ENCODE data around the gene RPUSD4.

The RPUSD4 gene

GRCh38 chr11:126181939-126182730 lies 29.3 kb downstream of the RPUSD4 start:
- DNase-seq: no peak

- no peak for DNase-seq
Observed at GRCh38 chr11:126176853-126177470, 34.5 kb downstream of the RPUSD4 start.

DNA sequence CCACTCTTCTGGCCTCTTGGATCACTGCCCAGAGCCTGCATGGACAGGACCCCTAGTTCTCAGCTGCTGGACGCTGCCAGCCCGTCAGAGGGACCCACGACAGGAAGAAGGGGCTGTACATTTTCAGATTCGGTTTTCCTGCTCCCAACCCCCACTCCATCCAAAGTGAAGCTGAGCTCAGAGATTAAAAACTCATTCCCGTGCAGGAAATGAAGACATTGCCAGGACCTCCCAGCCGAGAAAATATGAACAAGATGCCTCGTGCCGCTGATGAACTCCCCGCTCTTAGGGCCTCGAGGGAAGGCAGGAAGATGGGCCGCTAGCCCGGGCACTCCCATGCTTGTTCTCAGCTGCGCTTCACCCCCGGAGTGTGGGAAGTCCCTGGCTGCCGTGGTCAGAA lies 36.1 kb downstream of the RPUSD4 start:
- no peak for DNase-seq

DNA sequence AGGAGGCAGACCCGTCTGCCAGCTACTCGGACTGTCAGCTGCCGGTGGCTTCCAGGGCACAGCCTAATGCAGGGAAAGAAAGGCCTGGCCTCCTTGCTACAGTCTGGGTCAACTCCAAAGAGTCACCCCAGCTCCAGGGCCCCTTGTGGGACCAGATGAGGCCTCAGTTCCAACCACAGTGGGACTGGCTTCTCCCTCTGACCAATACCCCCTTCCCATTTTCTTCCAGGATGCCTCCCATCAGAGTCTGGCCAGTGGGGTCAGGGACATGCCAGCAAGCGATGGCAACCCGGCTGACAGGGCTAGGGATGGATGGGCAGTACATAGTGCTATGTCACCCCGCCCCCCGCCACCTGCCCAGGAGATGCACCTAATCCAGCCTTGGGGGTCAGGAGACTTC lies 36.6 kb downstream of the RPUSD4 start:
- DNase-seq: no peak

- DNase-seq: no peak
Observed at GRCh38 chr11:126173257-126173656, 38.2 kb downstream of the RPUSD4 start.

DNA sequence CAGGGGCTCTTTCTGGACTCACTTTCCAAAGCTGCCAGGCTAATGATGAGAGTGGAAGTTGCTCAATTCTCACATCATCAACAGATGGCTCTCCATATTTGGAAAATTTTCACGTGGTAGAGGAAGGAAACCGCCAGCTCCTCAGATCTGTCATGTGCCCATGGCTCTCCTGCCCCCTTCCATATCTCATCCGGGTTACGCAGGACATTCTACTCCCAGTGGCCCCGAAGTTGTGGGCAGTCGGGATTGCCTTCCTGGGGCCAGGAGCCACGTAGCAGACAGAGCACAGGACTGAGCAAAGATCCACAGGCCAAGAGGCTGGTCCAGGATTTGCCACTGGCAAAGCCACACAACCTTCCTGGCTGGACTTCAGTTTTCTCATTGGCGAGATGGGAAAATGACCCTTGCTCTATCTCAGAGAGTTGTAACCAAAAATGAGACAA lies 38.8 kb downstream of the RPUSD4 start:
- DNase-seq: no peak

DNA sequence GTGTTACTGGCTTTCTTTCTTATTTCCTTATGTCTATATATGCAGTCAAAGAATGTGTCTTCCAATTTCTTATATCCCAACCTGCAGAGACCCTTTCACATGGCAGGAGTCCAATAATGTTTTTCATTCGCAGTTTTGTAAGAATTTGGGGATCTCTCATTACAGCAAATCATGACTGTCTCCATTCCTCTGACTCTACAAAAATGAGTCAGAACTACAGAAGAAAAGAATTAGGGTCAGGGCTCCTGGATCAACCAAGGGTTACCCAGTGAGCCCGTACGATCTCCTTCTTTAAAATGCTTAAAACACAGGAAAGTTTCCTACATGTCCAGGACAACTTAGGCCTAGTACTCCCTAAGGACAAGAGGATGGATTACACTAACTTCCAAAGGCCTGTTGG lies 42.2 kb downstream of the RPUSD4 start:
- no peak for DNase-seq

DNA sequence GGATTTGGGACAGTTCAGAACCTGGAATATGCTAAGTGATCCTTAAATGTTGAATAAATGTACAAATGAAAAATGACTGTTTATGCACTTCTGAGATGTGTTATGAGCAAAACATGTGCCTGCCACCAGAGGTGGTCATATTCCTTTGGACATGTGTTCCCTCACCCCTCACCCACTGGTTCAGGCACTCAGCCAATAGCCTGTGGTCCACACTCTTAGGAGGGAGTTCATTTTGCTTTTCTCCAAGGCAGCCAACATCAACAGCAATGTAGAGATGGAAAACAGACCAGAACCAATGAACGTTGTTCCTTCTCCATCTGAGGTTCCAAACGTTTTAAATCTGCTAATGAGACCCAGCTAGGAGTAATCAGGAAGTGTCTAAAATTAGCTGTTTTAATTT lies 44.0 kb downstream of the RPUSD4 start:
- DNase-seq: no peak

DNA sequence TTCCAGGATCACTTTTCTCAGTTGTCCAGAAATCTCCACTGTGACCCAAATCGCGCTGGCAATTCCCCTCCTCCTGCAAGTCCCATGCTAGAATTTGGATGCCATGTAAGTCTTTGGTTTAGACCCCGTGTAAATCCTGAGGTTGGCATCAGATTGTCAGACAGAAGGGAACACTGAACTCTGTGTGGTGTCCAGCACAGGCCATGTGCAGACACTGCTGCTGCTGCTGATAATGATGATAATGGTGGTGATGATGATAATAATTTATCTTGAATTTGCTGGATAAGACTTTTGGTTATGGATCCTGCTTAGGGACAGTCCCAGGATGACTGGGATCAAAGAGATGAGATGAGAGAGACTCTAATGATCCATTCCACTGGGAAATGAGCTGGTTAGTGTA lies 45.0 kb downstream of the RPUSD4 start:
- no peak for DNase-seq

GRCh38 chr11:126165757-126166156 lies 45.7 kb downstream of the RPUSD4 start:
- DNase-seq: no peak

GRCh38 chr11:126165311-126165720 lies 46.1 kb downstream of the RPUSD4 start:
- no peak for DNase-seq

- DNase-seq: no peak
Observed at GRCh38 chr11:126164781-126165180, 46.7 kb downstream of the RPUSD4 start.

DNA sequence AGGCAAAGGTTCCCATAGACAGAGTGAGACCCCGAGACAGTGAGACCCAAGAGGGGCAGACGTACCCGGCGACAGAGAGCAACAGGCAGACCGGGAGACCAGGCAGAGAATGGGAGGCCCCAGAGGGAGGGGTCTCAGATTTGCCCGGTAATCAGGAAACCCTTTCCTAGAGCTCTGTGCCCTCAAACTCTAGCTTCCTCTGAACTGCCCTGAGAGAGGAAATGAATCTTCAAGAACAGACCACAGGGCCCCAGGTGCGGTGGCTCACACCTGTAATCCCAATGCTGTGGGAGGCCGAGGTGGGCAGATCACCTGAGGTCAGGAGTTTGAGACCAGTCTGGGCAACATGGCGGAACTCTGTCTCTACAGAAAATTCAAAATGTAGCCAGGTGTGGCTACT lies 47.7 kb downstream of the RPUSD4 start:
- DNase-seq: no peak

- DNase-seq: no peak
Observed at GRCh38 chr11:126163074-126163700, 48.3 kb downstream of the RPUSD4 start.

- no peak for DNase-seq
Observed at GRCh38 chr11:126162306-126163030, 49.0 kb downstream of the RPUSD4 start.

DNA sequence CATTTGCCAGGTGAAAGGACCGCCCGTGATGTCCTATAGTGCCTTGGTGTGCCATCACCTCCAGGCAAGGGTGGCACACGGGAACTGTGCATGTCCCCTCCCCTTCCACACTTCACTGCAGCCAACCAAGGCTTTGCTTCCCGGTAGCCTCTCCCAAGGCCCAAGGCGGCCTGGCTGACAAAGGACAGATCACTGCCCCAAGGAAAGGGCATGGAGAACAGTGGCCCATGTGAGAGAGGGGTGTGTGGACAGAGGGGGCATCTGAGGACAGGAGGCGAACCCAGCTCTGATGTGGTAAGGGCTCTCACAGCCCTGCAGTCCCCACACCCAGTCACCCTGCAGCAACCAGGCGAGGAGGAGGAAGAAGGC lies 50.4 kb downstream of the RPUSD4 start:
- DNase-seq: no peak

DNA sequence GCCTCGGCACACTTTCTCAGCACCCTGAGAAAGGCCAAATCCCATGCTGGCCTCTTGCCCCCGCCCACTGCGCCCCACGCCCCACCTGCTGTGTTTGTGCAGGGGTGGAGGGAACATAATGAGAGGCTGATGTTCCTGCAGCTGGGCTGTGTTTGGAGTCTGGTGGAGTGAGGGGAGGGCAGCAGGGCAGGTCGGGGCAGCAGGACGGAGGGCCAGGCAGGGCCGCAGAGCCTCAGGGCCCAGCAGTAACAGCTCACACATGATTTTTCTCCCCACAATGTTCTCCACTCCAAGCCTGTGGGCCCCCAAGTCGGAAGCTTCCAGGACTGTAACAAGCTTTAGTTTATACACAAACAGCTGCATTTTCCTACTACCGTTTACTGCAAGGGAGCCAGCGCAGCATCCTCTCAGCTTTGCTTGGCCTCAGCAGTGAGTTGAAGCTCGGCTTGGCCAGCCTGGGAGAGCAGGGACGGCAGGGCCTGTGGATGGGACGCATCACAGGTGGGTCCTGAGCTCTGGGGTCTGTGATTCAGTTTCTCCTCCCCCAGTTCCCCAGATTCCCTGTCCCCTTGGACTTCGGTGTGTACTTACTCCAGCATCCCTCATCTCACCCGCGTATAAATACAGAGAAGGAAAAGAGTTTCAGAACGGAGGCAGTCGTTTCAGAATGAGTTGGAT lies 51.0 kb downstream of the RPUSD4 start:
- no peak for DNase-seq

GRCh38 chr11:126159719-126160344 lies 51.6 kb downstream of the RPUSD4 start:
- DNase-seq: no peak

DNA sequence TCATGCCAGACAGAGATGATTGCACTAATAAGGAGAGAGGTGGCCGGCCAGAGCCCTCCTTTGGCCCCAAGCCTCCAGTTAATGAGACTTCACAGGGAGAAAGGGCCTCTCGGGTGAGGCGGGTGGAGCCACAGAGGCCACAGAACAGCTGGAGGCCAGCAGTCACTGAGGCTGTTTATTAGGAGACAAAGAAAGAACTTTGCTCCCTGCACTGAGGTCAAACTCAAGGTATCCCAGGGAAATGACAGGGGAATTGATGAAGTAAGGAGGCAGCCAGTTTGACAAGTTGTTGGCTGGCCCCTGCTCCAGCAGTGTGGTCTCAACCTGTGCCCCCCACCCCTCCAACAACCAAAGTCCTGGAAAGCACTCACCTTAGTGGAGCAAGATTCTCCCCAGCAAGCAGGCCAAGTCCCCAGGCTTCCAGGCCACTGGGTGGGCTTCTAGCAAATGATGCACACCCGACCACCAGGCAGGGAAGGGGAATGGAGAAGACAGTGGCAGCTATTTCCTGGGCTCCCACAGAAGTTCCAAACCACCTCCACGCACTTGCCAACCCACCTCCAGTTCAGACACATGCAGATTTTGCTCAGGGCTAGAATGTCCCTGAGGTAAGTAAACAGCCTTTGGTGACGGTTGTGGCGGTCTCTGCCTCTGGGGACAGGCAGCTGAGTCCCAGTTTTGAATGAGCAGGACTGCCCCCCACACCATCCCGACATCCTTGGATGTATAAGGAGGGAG lies 53.2 kb downstream of the RPUSD4 start:
- no peak for DNase-seq

GRCh38 chr11:126157326-126158030 lies 54.0 kb downstream of the RPUSD4 start:
- DNase-seq: no peak

GRCh38 chr11:126156814-126157213 lies 54.6 kb downstream of the RPUSD4 start:
- DNase-seq: no peak

Data from stimulated activated naive CD4-positive, alpha-beta T cell treated with Interleukin-2 at 50 U/mL for 16 hours (primary cell).